Endodermal cell (in vitro differentiated cells): Measurements from ENCODE around the gene EIF4E. TPM values are rescaled to one million over a fixed set of nuclear protein-coding genes. Genes with fewer than 3 reads are reported as not detected.
"Not testable (repeated sequence)": the region's sequence is repeated elsewhere in the genome, so short reads cannot be mapped to it uniquely, and the experiment has no call there.

Experiments used
- DNase-seq: peaks from one replicate; pipeline ENCODE4 v3.0.0-alpha.2; 2017
- H3K27ac ChIP-seq: 2 replicates; pipeline ENCODE4 v1.5.1; 2013; ENCODE audit warnings: mild to moderate bottlenecking, low read depth, low read length, moderate library complexity
- H3K27me3 ChIP-seq: 2 replicates; pipeline ENCODE4 v1.6.1; 2013; ENCODE audit warnings: mild to moderate bottlenecking, low read length, moderate library complexity; ENCODE audit not compliant: insufficient read depth, control insufficient read depth, poor library complexity, severe bottlenecking
- H3K36me3 ChIP-seq: 2 replicates; pipeline ENCODE4 v1.7.0; 2013; ENCODE audit warnings: mild to moderate bottlenecking, low read length, moderate library complexity; ENCODE audit not compliant: control insufficient read depth, insufficient read depth
- H3K4me1 ChIP-seq: one replicate; pipeline ENCODE4 v1.7.0; 2013; ENCODE audit warnings: low read length; ENCODE audit not compliant: control insufficient read depth, insufficient read depth
- H3K4me3 ChIP-seq: 2 replicates; pipeline ENCODE4 v1.5.1; 2013; ENCODE audit warnings: mild to moderate bottlenecking, low read length, moderate library complexity
- H3K9ac ChIP-seq: 2 replicates; pipeline ENCODE4 v1.6.1; 2013; ENCODE audit warnings: mild to moderate bottlenecking, low read length, moderate library complexity; ENCODE audit not compliant: poor library complexity, severe bottlenecking; ENCODE audit errors: extremely low read depth
- H3K9me3 ChIP-seq: 2 replicates; pipeline ENCODE4 v1.6.1; 2013; ENCODE audit warnings: mild to moderate bottlenecking, low read length, moderate library complexity; ENCODE audit not compliant: control insufficient read depth
- H3K27ac Mint-ChIP-seq: 2 replicates; pipeline ENCODE4 v1.8.0; 2020; ENCODE audit warnings: mixed read lengths
- H3K27me3 Mint-ChIP-seq: 2 replicates; pipeline ENCODE4 v1.8.0; 2021; ENCODE audit warnings: mild to moderate bottlenecking, mixed read lengths; ENCODE audit not compliant: insufficient read depth
- H3K36me3 Mint-ChIP-seq: 2 replicates; pipeline ENCODE4 v1.8.0; 2020; ENCODE audit warnings: low read depth, mixed read lengths
- H3K4me1 Mint-ChIP-seq: 2 replicates; pipeline ENCODE4 v1.8.0; 2020; ENCODE audit warnings: mixed read lengths
- H3K4me3 Mint-ChIP-seq: 2 replicates; pipeline ENCODE4 v1.8.0; 2020; ENCODE audit warnings: mild to moderate bottlenecking, moderate library complexity, mixed read lengths
- H3K9me3 Mint-ChIP-seq: 2 replicates; pipeline ENCODE4 v1.8.0; 2020; ENCODE audit warnings: mild to moderate bottlenecking, mixed read lengths
- WGBS, 2 experiments: methylation state at CpG; one replicate each; pipeline versions ENCODE4 v1.1.5 to v1.1.7; 2013; ENCODE audit warnings: missing lambda C conversion rate in 2 of 2, mixed read lengths in 1 of 2; ENCODE audit not compliant: insufficient coverage in 1 of 2, insufficient read length in 1 of 2; 5-methylcytosine and 5-hydroxymethylcytosine counted together
- total RNA-seq, 2 donors: library from RNA; stranded (reverse); fragmentation: NEBNext Ultra II Directional in 1 of 2; extraction: Animal tissue kit (Norgen Biotek cat#: 25700) in 1 of 2; gene quantifications; 2 replicates in 1 of 2; 3 replicates in 1 of 2; pipeline ENCODE4 v1.2.1, GENCODE V29; 2021
- TF ChIP-seq, protein P1 (sequence below): fragments of 200-600 bp; sonication (generic); conservative IDR thresholded peaks from 2 replicates; pipeline ENCODE4 v1.5.0; 2021; ENCODE audit warnings: antibody characterized with exemption, mild to moderate bottlenecking

Gene EIF4E
- total RNA-seq, 2 donors from 2014 or later = 134 to 138 TPM

- H3K27me3 ChIP-seq = no peaks in the 10 kb centered on the region
- peaks cover 2% of the 10 kb centered on the region for H3K4me1 Mint-ChIP-seq
- no peak overlapping the region for H3K4me3 ChIP-seq
- H3K9ac ChIP-seq = no peak overlapping the region
- WGBS, 2 experiments = 90 to 100% methylated on average over 1 of the region's 1 CpG
- H3K27me3 Mint-ChIP-seq = no peaks in the 10 kb centered on the region
- H3K27ac Mint-ChIP-seq = no peak overlapping the region
- H3K36me3 ChIP-seq = no peaks in the 10 kb centered on the region
- no peak for DNase-seq
- H3K9me3 ChIP-seq = peaks cover 44% of the 10 kb centered on the region
- no peak overlapping the region for H3K4me3 Mint-ChIP-seq
- H3K4me1 ChIP-seq = no peaks in the 10 kb centered on the region
- no peaks in the 10 kb centered on the region for H3K36me3 Mint-ChIP-seq
- no peak overlapping the region for H3K27ac ChIP-seq
- TF ChIP-seq, protein P1, sequence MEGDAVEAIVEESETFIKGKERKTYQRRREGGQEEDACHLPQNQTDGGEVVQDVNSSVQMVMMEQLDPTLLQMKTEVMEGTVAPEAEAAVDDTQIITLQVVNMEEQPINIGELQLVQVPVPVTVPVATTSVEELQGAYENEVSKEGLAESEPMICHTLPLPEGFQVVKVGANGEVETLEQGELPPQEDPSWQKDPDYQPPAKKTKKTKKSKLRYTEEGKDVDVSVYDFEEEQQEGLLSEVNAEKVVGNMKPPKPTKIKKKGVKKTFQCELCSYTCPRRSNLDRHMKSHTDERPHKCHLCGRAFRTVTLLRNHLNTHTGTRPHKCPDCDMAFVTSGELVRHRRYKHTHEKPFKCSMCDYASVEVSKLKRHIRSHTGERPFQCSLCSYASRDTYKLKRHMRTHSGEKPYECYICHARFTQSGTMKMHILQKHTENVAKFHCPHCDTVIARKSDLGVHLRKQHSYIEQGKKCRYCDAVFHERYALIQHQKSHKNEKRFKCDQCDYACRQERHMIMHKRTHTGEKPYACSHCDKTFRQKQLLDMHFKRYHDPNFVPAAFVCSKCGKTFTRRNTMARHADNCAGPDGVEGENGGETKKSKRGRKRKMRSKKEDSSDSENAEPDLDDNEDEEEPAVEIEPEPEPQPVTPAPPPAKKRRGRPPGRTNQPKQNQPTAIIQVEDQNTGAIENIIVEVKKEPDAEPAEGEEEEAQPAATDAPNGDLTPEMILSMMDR = no peak
- H3K9me3 Mint-ChIP-seq = peaks cover 37% of the 10 kb centered on the region
Observed at GRCh38 chr4:98848448-98848847, 80.5 kb downstream of the EIF4E start.

GRCh38 chr4:98845960-98846359 is 83.0 kb downstream of the EIF4E start:
- no peak overlapping the region for H3K4me3 Mint-ChIP-seq
- H3K27me3 Mint-ChIP-seq = no peaks in the 10 kb centered on the region
- Histone ChIP-seq H3K9me3 (peaks cover 58% of the 10 kb centered on the region), H3K27me3 (no peaks in the 10 kb centered on the region), H3K4me3 (peak overlapping the region; percentile 17), H3K4me1 (no peaks in the 10 kb centered on the region), H3K27ac (no peak overlapping the region), H3K36me3 (no peaks in the 10 kb centered on the region), H3K9ac (no peak overlapping the region)
- no peaks in the 10 kb centered on the region for H3K4me1 Mint-ChIP-seq
- no peak for DNase-seq
- no peaks in the 10 kb centered on the region for H3K36me3 Mint-ChIP-seq
- TF ChIP-seq, protein P1 = no peak
- H3K27ac Mint-ChIP-seq = no peak overlapping the region
- peaks cover 62% of the 10 kb centered on the region for H3K9me3 Mint-ChIP-seq

DNA sequence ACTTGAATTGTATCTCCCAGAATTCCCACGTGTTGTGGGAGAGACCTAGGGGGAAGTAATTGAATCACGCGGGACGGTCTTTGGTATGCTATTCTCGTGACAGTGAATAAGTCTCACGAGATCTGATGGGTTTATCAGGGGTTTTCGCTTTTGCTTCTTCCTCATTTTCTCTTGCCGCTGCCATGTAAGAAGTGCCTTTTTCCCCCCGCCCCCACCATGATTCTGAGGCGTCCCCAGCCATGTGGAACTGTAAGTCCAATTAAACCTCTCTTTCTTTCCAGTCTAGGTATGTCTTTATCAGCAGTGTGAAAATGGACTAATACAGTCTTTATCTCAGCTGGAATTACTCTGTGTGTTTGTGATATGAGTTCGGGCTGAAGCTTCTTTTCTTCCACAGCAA is 86.0 kb downstream of the EIF4E start:
- H3K4me3 Mint-ChIP-seq, H3K4me1 Mint-ChIP-seq, H3K36me3 ChIP-seq, H3K27me3 ChIP-seq, H3K27ac ChIP-seq, H3K9ac ChIP-seq, H3K4me1 ChIP-seq, H3K27me3 Mint-ChIP-seq, H3K27ac Mint-ChIP-seq, H3K36me3 Mint-ChIP-seq, H3K4me3 ChIP-seq, DNase-seq: not testable (repeated sequence)
- peaks cover 53% of the 10 kb centered on the region for H3K9me3 ChIP-seq
- WGBS, 2 experiments = 91 to 95% methylated on average over 4 to 11 of the region's 11 CpGs
- H3K9me3 Mint-ChIP-seq = peaks cover 60% of the 10 kb centered on the region

GRCh38 chr4:98838977-98839618 is 89.8 kb downstream of the EIF4E start:
- no peak overlapping the region for H3K9ac ChIP-seq
- 79% methylated on average over 5 of the region's 5 CpGs; no CpG with 5 or more reads in 1 of the 2 experiments for WGBS, 2 experiments
- no peak overlapping the region for H3K27ac ChIP-seq
- H3K36me3 Mint-ChIP-seq = no peaks in the 10 kb centered on the region
- H3K9me3 Mint-ChIP-seq = peaks cover 29% of the 10 kb centered on the region
- H3K27me3 Mint-ChIP-seq = no peaks in the 10 kb centered on the region
- H3K36me3 ChIP-seq = no peaks in the 10 kb centered on the region
- no peak overlapping the region for H3K4me3 ChIP-seq
- H3K27me3 ChIP-seq = no peaks in the 10 kb centered on the region
- no peaks in the 10 kb centered on the region for H3K4me1 ChIP-seq
- H3K9me3 ChIP-seq = peaks cover 20% of the 10 kb centered on the region
- no peak overlapping the region for H3K4me3 Mint-ChIP-seq
- no peak overlapping the region for H3K27ac Mint-ChIP-seq
- no peaks in the 10 kb centered on the region for H3K4me1 Mint-ChIP-seq
- TF ChIP-seq, protein P1 = no peak
- no peak for DNase-seq
